ENCODE data around the gene CCDC40. TPM values are rescaled to one million over a fixed set of nuclear protein-coding genes. Genes with fewer than 3 reads are reported as not detected.

The CCDC40 gene
- total RNA-seq, 2 experiments from 2014 or later: 0.64 to 0.77 TPM

DNA sequence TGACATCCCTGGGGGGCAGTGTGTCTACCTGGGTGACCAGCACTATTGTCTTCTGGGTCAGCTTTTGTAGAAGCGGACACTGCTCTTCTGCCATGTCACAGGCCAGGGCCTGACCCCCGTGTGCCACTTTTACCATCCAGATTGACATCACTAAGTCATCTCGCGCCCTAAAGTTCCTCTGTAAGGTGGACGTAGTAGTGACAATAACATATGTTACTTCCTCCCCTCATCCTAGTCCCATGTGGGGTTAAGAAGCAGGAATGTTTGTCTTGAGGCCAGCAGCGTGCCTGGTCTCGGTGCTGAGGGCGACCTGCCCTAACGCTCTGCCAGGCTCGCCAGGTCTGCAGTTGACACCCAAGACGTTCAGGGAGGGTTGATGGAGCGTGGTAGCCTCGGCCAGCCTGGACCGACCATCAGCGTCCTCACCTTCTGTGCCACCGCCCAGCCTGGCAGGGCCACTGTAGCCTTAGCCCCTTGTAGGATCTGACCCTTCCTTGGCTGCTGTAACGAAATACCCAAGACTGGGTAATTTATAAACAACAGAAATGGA is 85.7 kb downstream of the CCDC40 start:
- Mint-ChIP-seq H3K27ac (no peak overlapping the region), H3K4me1 (ENCODE audit: low read depth) (no peaks in the 10 kb centered on the region), H3K27me3 (peaks cover 10% of the 10 kb centered on the region), H3K9me3 (no peaks in the 10 kb centered on the region), H3K36me3 (ENCODE audit: low read depth) (no peaks in the 10 kb centered on the region), H3K4me3 (no peak overlapping the region)
- Histone ChIP-seq H3K36me3 (ENCODE audit: insufficient read depth, low read length) (no peaks in the 10 kb centered on the region), H3K4me3 (ENCODE audit: low read length) (no peak overlapping the region), H3K27ac (ENCODE audit: low read depth in 1 of 2, low read length in 2 of 2) (no peak overlapping the region), H3K9me3 (ENCODE audit: control insufficient read depth in 1 of 2, insufficient read depth in 1 of 2, low read length in 2 of 2) (no peaks in the 10 kb centered on the region), H3K27me3 (ENCODE audit: control insufficient read depth in 1 of 2, insufficient read depth in 2 of 2, low read length in 2 of 2) (no peaks in the 10 kb centered on the region), H3K4me1 (ENCODE audit: insufficient read depth, low read length) (no peaks in the 10 kb centered on the region)
- POLR2A ChIA-PET: interaction anchor here (0.6 kb wide), 1 partner anchor 21 kb away, joined by 3 read pairs; no protein-coding TSS in a partner anchor
- intact Hi-C loops (cut with DNase I, micrococcal nuclease): no loop called here
- DNase-seq: no peak
- TF ChIP-seq, protein P1, sequence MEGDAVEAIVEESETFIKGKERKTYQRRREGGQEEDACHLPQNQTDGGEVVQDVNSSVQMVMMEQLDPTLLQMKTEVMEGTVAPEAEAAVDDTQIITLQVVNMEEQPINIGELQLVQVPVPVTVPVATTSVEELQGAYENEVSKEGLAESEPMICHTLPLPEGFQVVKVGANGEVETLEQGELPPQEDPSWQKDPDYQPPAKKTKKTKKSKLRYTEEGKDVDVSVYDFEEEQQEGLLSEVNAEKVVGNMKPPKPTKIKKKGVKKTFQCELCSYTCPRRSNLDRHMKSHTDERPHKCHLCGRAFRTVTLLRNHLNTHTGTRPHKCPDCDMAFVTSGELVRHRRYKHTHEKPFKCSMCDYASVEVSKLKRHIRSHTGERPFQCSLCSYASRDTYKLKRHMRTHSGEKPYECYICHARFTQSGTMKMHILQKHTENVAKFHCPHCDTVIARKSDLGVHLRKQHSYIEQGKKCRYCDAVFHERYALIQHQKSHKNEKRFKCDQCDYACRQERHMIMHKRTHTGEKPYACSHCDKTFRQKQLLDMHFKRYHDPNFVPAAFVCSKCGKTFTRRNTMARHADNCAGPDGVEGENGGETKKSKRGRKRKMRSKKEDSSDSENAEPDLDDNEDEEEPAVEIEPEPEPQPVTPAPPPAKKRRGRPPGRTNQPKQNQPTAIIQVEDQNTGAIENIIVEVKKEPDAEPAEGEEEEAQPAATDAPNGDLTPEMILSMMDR (IDR thresholded peaks at IDR 0.05): no peak
- CTCF ChIA-PET: no interaction called here
- ATAC-seq (ENCODE audit: poor library complexity): no peak

DNA sequence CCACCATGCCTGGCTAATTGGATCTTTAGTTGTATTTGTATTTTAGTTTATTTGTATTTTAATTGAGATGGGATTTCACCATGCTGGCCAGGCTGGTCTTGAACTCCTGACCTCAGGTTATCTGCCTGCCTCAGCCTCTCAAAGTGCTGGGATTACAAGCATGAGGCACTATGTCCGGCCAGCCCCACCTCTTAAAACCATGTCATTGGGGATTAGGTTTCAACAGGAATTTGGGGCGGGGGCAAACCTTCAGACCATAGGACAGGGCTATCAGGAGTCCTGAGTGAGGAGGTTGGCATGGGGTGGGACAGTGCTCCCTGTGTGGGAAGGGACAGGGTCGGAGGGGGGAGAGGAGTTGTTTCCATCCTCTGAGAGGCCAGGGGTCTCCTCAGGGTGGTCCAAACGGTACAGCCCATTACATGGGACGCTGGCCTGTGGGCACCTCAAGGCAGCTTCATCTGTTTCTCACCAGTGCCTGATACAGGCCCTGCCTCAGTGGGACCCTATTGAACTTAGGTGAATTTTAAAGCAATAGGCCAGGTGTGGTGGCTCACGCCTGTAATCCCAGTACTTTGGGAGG is 86.6 kb downstream of the CCDC40 start:
- H3K4me3 Mint-ChIP-seq: no peak overlapping the region
- Histone ChIP-seq H3K27ac (ENCODE audit: low read depth in 1 of 2, low read length in 2 of 2) (no peak overlapping the region), H3K9me3 (ENCODE audit: control insufficient read depth in 1 of 2, insufficient read depth in 1 of 2, low read length in 2 of 2) (no peaks in the 10 kb centered on the region), H3K4me3 (ENCODE audit: low read length) (no peak overlapping the region), H3K27me3 (ENCODE audit: control insufficient read depth in 1 of 2, insufficient read depth in 2 of 2, low read length in 2 of 2) (peaks cover 2% of the 10 kb centered on the region in 2 experiments), H3K36me3 (ENCODE audit: insufficient read depth, low read length) (no peaks in the 10 kb centered on the region), H3K4me1 (ENCODE audit: insufficient read depth, low read length) (no peaks in the 10 kb centered on the region)
- intact Hi-C loops (cut with DNase I, micrococcal nuclease): no loop called here
- H3K9me3 Mint-ChIP-seq: no peaks in the 10 kb centered on the region
- DNase-seq (no peak), ATAC-seq (ENCODE audit: poor library complexity) (no peak)
- peaks cover 15% of the 10 kb centered on the region for H3K27me3 Mint-ChIP-seq
- no peaks in the 10 kb centered on the region for H3K4me1 Mint-ChIP-seq (ENCODE audit: low read depth)
- TF ChIP-seq, protein P1 (IDR thresholded peaks at IDR 0.05): no peak
- no peak overlapping the region for H3K27ac Mint-ChIP-seq
- ChIA-PET CTCF (no interaction called here), POLR2A (no interaction called here)
- H3K36me3 Mint-ChIP-seq (ENCODE audit: low read depth): no peaks in the 10 kb centered on the region

DNA sequence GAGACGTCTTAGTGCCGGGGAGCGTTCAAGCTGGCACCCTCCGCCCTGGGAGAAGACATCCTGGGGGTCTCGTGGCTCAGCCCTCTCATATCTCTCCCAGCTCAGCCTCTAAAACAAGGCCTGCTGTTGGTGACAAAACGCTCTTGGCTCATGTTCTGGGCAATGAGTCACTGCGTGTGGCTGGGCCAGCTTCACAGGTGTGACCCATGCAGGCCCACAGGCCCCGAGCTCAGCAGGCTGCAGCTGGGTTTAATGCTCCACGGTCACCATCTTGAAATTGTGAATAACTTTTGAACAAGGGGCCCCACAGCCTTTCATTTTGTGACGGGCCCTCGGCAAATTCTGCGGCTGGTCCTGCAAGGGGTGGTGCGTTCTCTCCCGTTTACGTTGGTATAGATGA is 87.3 kb downstream of the CCDC40 start:
- CTCF ChIA-PET: interaction anchor here (1.2 kb wide), 1 partner anchor 22 kb away, joined by 3 read pairs; the partner anchor contains the start of gene GAA
- DNase-seq: no peak
- H3K27ac Mint-ChIP-seq: no peak overlapping the region

More for the DNA sequence above, 87.3 kb downstream of the CCDC40 start:
- Histone ChIP-seq H3K4me1 (ENCODE audit: insufficient read depth, low read length) (no peaks in the 10 kb centered on the region), H3K9me3 (ENCODE audit: control insufficient read depth in 1 of 2, insufficient read depth in 1 of 2, low read length in 2 of 2) (no peaks in the 10 kb centered on the region), H3K36me3 (ENCODE audit: insufficient read depth, low read length) (no peaks in the 10 kb centered on the region), H3K27me3 (ENCODE audit: control insufficient read depth in 1 of 2, insufficient read depth in 2 of 2, low read length in 2 of 2) (peaks cover 2 to 6% of the 10 kb centered on the region in 2 experiments), H3K4me3 (ENCODE audit: low read length) (no peak overlapping the region), H3K27ac (ENCODE audit: low read depth in 1 of 2, low read length in 2 of 2) (no peak overlapping the region)
- no peak for ATAC-seq (ENCODE audit: poor library complexity)
- intact Hi-C loops (cut with DNase I, micrococcal nuclease): no loop called here
- Mint-ChIP-seq H3K36me3 (ENCODE audit: low read depth) (no peaks in the 10 kb centered on the region), H3K27me3 (peaks cover 23% of the 10 kb centered on the region), H3K4me3 (no peak overlapping the region), H3K4me1 (ENCODE audit: low read depth) (no peaks in the 10 kb centered on the region), H3K9me3 (no peaks in the 10 kb centered on the region)
- POLR2A ChIA-PET: no interaction called here
- TF ChIP-seq, protein P1 (IDR thresholded peaks at IDR 0.05): no peak

Data from CD4-positive, alpha-beta T cell (primary cell).